NCI-H1694 treated with DMSO at 0.1 percent for 48 hours (cell line): ENCODE measurements around the gene ITGB4.
A peak's percentile ranks its signal among the peaks of the same experiment; 100 is the strongest.

ENCODE experiments used
- DNase-seq: peaks from one replicate; lab custom pipeline; 2025; lab: John Stamatoyannopoulos, UW

The ITGB4 gene

GRCh38 chr17:75731716-75732498 lies 10.6 kb downstream of the ITGB4 start:
- DNase-seq = no peak

DNA sequence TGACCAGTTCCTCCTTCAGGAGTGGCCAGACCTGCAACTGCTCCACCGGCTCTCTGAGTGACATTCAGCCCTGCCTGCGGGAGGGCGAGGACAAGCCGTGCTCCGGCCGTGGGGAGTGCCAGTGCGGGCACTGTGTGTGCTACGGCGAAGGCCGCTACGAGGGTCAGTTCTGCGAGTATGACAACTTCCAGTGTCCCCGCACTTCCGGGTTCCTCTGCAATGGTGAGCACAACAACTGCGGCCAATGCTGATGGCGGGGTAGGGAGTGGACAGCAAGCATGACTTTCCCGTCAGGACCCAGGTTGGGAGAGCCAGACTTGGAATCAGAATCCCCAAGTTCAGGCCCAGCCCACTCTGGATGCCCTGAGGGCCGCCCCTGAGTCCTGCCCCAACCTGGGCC lies 12.2 kb downstream of the ITGB4 start:
- DNase-seq = no peak

- DNase-seq = no peak
Measured at GRCh38 chr17:75734674-75735294, 13.5 kb downstream of the ITGB4 start.

DNA sequence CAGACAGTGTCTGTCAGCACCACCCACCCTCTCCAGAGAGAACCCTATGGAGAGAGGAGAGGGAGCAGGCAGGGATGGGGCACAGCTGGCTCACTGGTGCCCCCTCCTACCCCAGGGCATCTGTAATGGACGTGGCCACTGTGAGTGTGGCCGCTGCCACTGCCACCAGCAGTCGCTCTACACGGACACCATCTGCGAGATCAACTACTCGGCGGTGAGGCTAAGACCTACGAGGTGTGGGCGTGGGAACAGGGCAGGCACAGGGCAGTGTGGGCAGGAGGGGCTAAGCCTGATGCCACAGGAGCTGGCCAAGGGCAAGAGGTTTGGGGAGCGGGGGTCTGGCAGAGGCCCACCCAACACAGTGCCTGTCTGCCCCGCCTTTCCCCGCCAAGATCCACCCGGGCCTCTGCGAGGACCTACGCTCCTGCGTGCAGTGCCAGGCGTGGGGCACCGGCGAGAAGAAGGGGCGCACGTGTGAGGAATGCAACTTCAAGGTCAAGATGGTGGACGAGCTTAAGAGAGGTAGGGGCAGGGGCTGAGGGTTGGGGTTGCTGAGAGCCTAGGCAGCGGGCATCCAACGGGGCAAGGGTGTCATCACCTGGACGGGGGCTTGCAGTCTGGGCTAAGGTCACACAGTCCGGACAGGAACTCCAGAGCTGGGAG lies 15.0 kb downstream of the ITGB4 start:
- DNase-seq = no peak

- DNase-seq = no peak
Measured at GRCh38 chr17:75737133-75737962, 16.1 kb downstream of the ITGB4 start.

DNA sequence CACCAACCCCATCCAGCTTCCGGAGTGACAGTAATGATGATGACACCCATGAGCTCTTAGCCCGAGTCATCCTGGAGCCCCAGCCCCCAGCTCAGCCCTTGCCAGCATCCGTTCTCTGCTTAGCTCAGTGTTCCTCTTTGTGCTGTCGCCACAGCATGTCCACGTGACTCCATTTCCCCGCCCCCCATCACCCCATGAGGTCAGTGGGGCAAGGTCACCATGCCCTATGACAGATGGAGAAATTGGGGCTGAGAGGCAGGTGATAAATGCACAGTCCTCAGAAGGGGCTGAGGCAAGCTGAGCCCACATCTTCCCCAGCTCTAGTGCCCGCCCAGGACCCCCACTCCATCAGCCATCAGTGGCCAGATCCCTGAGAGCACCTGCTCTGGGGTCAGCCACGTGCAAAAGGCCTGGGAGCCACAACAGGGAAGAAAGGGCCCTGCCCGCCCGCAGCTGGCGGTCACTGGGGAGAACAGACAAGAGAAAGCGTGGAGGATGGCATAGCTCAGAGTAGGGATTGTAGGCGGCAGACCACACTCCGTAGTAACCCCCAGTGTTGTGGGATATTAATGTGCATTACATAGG lies 17.1 kb downstream of the ITGB4 start:
- DNase-seq = no peak

DNA sequence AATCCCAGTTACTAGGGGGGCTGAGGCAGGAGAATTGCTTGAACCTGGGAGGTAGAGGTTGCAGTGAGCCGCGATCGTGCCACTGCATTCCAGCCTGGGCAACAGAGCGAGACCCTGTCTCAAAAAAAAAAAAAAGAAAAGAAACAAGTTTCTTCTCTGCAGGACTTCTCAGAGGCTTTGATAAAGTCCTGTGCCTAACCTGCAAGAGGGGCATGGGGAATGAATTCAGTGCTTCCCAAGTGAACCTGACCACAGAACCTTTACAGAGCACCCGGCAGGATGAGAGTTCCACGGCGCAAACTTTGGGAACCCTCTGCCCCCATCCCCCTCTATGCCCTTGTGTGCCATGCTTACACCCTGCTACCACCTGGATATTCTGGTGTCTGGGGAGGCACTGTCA lies 17.9 kb downstream of the ITGB4 start:
- no peak for DNase-seq

GRCh38 chr17:75739801-75740200 lies 18.5 kb downstream of the ITGB4 start:
- no peak for DNase-seq

GRCh38 chr17:75740215-75740614 lies 19.0 kb downstream of the ITGB4 start:
- DNase-seq = no peak

- DNase-seq = no peak
Measured at GRCh38 chr17:75740631-75741077, 19.4 kb downstream of the ITGB4 start.

DNA sequence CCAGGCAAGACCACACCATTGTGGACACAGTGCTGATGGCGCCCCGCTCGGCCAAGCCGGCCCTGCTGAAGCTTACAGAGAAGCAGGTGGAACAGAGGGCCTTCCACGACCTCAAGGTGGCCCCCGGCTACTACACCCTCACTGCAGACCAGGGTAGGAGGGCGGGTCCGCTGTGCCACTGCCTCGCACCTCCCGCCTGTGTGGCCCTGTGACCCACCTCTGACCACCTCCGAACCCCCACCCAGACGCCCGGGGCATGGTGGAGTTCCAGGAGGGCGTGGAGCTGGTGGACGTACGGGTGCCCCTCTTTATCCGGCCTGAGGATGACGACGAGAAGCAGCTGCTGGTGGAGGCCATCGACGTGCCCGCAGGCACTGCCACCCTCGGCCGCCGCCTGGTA lies 21.1 kb downstream of the ITGB4 start:
- DNase-seq = no peak

GRCh38 chr17:75743625-75744206 lies 22.5 kb downstream of the ITGB4 start:
- DNase-seq = no peak

GRCh38 chr17:75748706-75749105 lies 27.4 kb downstream of the ITGB4 start:
- no peak for DNase-seq

DNA sequence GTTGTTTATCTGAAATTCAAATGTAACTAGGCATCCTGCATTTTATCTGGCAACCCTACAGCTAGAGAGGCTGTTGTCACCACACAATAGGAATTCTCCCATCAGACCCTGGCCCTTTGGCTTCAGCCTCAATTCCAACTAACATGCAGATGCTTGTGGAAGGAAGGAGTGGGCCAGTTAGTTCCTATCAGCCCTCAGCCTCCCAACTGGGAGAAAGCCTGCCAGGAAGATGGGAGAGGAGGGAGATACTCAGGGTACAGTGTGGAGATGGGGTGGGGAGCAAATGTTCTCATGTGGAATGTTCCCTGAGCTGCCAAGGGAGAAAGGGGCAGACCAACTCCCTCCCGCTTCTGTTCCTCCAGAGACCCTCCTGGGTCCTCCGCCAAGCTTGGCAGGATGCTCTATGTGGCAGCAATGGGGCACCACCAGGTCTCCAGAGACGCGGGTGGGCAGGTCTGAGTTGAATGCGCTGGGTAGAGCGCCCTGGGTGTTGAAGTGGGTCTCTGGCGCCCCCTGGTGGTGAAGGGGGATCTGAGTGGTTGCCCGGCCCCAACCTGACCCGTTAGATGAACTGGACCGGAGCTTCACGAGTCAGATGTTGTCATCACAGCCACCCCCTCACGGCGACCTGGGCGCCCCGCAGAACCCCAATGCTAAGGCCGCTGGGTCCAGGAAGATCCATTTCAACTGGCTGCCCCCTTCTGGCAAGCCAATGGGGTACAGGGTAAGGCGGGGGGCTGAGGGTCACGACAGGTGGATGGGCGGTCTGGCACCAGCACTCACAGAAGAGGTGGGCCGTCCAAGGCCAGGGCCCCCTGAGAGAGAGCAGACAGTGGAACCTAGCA lies 28.5 kb downstream of the ITGB4 start:
- peak; percentile 62 for DNase-seq

GRCh38 chr17:75750661-75751423 lies 29.6 kb downstream of the ITGB4 start:
- no peak for DNase-seq

- no peak for DNase-seq
Measured at GRCh38 chr17:75751676-75752404, 30.6 kb downstream of the ITGB4 start.

DNA sequence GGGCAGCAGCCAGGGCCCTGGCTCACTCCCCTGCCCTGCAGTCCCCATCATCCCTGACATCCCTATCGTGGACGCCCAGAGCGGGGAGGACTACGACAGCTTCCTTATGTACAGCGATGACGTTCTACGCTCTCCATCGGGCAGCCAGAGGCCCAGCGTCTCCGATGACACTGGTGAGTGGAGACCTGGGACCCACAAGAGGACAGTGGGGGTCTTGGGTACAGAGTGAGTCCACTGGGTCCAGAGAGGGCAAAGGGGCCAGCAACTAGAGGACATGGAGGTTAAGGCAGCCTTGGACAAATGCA lies 31.1 kb downstream of the ITGB4 start:
- DNase-seq = no peak

- no peak for DNase-seq
Measured at GRCh38 chr17:75752802-75753513, 31.7 kb downstream of the ITGB4 start.
